ENCODE data around the gene CMSS1. TPM values are rescaled to one million over a fixed set of nuclear protein-coding genes. Genes with fewer than 3 reads are reported as not detected.
A peak's percentile ranks its signal among the peaks of the same experiment; 100 is the strongest.

The CMSS1 gene
- total and polyA plus RNA-seq, 7 experiments from 2014 or later: 14.9 to 47.7 (median 18.4) TPM

DNA sequence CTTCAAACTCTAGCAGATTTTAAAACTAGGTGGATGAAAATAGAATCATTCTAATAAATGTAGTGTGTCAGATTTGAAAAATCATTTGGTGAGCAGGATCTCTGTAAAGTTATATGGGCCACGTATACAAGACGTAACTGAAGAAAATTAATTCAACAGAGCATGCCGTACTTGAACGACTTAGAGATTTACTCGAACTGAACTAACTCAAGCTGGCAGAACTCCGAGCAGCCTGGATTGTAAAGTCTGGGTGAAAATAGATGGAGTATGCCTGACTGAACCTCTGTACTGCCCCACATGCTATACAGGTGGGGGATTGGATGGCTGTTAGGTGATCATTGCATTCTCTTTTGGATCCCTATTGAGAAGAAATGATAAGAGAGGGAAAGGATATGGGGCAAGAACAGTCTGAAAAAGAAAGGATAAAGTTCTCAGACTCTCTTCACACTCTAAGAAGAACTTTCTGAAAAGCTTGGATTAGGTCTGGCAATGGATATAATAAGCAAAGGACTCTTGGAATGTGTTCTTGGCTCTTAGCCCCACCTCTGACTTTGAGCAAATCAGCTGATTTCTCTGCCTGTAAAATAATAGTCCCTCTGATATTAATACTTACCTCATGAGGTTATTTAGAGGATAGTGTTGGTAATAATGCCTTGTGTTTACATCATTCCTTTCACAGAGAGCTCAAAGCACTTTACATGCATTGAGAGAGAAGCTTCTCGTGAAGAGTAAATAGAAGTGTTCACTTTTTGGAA is 149.2 kb downstream of the CMSS1 start:
- Mint-ChIP-seq H3K27me3 (no peaks in the 10 kb centered on the region), H3K9me3 (peaks cover 0 to 4% (median 0%) of the 10 kb centered on the region in 11 donors), H3K36me3 (peaks cover 2 to 27% (median 13%) of the 10 kb centered on the region in 5 donors), H3K4me3 (no peak overlapping the region), H3K27ac (no peak overlapping the region), H3K4me1 (peaks cover 10 to 25% (median 20%) of the 10 kb centered on the region in 7 donors)
- H3K4me3 ChIP-seq (ENCODE audit: low read length): no peak overlapping the region
- H3K9me3 ChIP-seq (ENCODE audit: control insufficient read depth in 2 of 3, low read length in 3 of 3): no peaks in the 10 kb centered on the region
- no peaks in the 10 kb centered on the region for H3K36me3 ChIP-seq (ENCODE audit: control insufficient read depth in 2 of 3, insufficient read depth in 3 of 3, low read length in 3 of 3)
- ATAC-seq (no peak), DNase-seq (no peak)
- no peaks in the 10 kb centered on the region for H3K4me1 ChIP-seq (ENCODE audit: control insufficient read depth in 2 of 2, insufficient read depth in 2 of 2, low read length in 2 of 2)
- ChIA-PET POLR2A (no interaction called here), CTCF (no interaction called here)
- no peak overlapping the region for H3K27ac ChIP-seq (ENCODE audit: low read depth, low read length)
- H3K27me3 ChIP-seq (ENCODE audit: control insufficient read depth in 2 of 2, insufficient read depth in 2 of 2, low read length in 2 of 2): no peaks in the 10 kb centered on the region
- intact Hi-C loops (cut with micrococcal nuclease): no loop called here

DNA sequence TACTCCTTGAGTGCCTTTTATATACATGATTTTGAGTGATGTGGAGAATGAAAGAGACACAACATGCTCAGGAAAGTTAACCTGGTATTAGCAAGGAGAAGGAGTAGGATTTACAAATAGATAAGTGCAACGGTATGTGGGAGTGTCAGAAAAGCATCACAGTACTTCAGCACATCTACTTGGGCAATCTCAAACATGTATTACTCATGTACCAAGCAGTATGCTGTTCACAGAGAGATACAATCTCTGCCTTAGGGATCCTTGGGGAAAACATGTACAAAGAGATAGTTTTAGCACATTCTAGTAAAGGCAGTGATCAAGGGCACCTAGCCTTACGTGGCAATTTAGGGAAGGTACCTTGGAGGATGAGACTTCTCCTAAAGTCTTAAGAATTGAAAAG is 150.1 kb downstream of the CMSS1 start:
- Histone ChIP-seq H3K9me3 (ENCODE audit: control insufficient read depth in 2 of 3, low read length in 3 of 3) (no peaks in the 10 kb centered on the region), H3K4me3 (ENCODE audit: low read length) (no peak overlapping the region), H3K36me3 (ENCODE audit: control insufficient read depth in 2 of 3, insufficient read depth in 3 of 3, low read length in 3 of 3) (no peaks in the 10 kb centered on the region), H3K4me1 (ENCODE audit: control insufficient read depth in 2 of 2, insufficient read depth in 2 of 2, low read length in 2 of 2) (no peaks in the 10 kb centered on the region), H3K27ac (ENCODE audit: low read depth, low read length) (no peak overlapping the region), H3K27me3 (ENCODE audit: control insufficient read depth in 2 of 2, insufficient read depth in 2 of 2, low read length in 2 of 2) (no peaks in the 10 kb centered on the region)
- ChIA-PET POLR2A (no interaction called here), CTCF (no interaction called here)
- Mint-ChIP-seq H3K4me3 (no peak overlapping the region), H3K36me3 (peaks cover 0 to 28% (median 8%) of the 10 kb centered on the region in 5 donors), H3K4me1 (peaks cover 10 to 25% (median 20%) of the 10 kb centered on the region in 7 donors), H3K9me3 (peaks cover 0 to 4% (median 0%) of the 10 kb centered on the region in 11 donors), H3K27me3 (no peaks in the 10 kb centered on the region), H3K27ac (no peak overlapping the region)
- ATAC-seq: no peak
- intact Hi-C loops (cut with micrococcal nuclease): no loop called here
- no peak for DNase-seq

- Mint-ChIP-seq H3K4me3 (no peak overlapping the region), H3K4me1 (peaks cover 11 to 25% (median 20%) of the 10 kb centered on the region in 7 donors), H3K9me3 (peaks cover 0 to 4% (median 0%) of the 10 kb centered on the region in 11 donors), H3K27me3 (no peaks in the 10 kb centered on the region), H3K27ac (no peak overlapping the region), H3K36me3 (peaks cover 0 to 28% (median 8%) of the 10 kb centered on the region in 5 donors)
- H3K4me1 ChIP-seq (ENCODE audit: control insufficient read depth in 2 of 2, insufficient read depth in 2 of 2, low read length in 2 of 2): no peaks in the 10 kb centered on the region
- H3K27ac ChIP-seq (ENCODE audit: low read depth, low read length): no peak overlapping the region
- no peak for DNase-seq
- H3K27me3 ChIP-seq (ENCODE audit: control insufficient read depth in 2 of 2, insufficient read depth in 2 of 2, low read length in 2 of 2): no peaks in the 10 kb centered on the region
- ChIA-PET POLR2A (no interaction called here), CTCF (no interaction called here)
- no peak for ATAC-seq
- H3K4me3 ChIP-seq (ENCODE audit: low read length): no peak overlapping the region
- intact Hi-C loops (cut with micrococcal nuclease): no loop called here
- H3K9me3 ChIP-seq (ENCODE audit: control insufficient read depth in 2 of 3, low read length in 3 of 3): no peaks in the 10 kb centered on the region
- H3K36me3 ChIP-seq (ENCODE audit: control insufficient read depth in 2 of 3, insufficient read depth in 3 of 3, low read length in 3 of 3): no peaks in the 10 kb centered on the region
Observed at GRCh38 chr3:99969136-99969535, 151.5 kb downstream of the CMSS1 start.

DNA sequence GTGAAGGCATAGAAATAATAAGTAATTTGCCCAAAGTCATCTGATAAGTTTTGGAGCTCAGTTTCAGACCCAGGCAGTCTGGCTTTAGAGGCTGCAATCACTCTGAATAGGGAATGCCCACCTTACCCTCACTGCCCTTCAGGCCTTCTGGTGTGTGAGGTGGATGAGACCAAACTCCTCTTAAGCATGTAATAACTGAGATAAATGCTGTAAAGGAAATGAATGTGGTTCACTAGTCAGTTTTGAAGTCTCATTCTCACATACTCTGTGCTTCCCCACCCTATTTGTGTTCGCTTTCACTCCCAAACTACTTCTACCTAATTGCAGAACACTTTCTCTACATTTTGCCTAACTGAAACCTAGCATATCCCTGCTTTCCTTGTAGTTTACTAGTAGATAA is 152.5 kb downstream of the CMSS1 start:
- peak overlapping the region in 1 of 10 donors; percentile 27 for H3K4me3 Mint-ChIP-seq
- Histone ChIP-seq H3K9me3 (ENCODE audit: control insufficient read depth in 2 of 3, low read length in 3 of 3) (no peaks in the 10 kb centered on the region), H3K4me3 (ENCODE audit: low read length) (no peak overlapping the region), H3K27me3 (ENCODE audit: control insufficient read depth in 2 of 2, insufficient read depth in 2 of 2, low read length in 2 of 2) (no peaks in the 10 kb centered on the region), H3K27ac (ENCODE audit: low read depth, low read length) (no peak overlapping the region), H3K36me3 (ENCODE audit: control insufficient read depth in 2 of 3, insufficient read depth in 3 of 3, low read length in 3 of 3) (no peaks in the 10 kb centered on the region), H3K4me1 (ENCODE audit: control insufficient read depth in 2 of 2, insufficient read depth in 2 of 2, low read length in 2 of 2) (no peaks in the 10 kb centered on the region)
- peaks cover 11 to 25% (median 20%) of the 10 kb centered on the region in 7 donors for H3K4me1 Mint-ChIP-seq
- H3K9me3 Mint-ChIP-seq: peaks cover 0 to 4% (median 0%) of the 10 kb centered on the region in 11 donors
- CTCF ChIA-PET: no interaction called here
- H3K27ac Mint-ChIP-seq: peak overlapping the region in 1 of 9 donors; percentile 48
- POLR2A ChIA-PET: no interaction called here
- DNase-seq (no peak), ATAC-seq (no peak)
- intact Hi-C loops (cut with micrococcal nuclease): no loop called here
- no peaks in the 10 kb centered on the region for H3K27me3 Mint-ChIP-seq
- peaks cover 4 to 33% (median 8%) of the 10 kb centered on the region in 5 donors for H3K36me3 Mint-ChIP-seq

DNA sequence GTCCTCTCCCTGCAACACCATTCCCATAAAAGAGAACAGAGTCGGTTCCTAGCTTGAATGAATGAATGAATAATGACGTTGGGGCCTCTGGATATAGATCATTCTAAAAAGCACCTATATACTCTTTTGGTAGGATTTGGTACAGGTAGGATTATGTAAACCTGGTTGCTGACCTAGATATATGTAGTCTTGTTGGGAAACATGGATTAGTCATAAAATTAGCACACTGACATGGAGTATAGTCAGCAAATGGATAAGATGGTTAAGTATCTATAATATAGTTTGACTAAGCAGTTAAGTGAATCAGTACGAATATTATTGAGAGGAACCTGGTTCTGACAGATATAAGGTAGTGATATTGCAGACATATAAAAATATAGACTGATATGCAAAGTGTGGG is 154.1 kb downstream of the CMSS1 start:
- no peaks in the 10 kb centered on the region for H3K36me3 ChIP-seq (ENCODE audit: control insufficient read depth in 2 of 3, insufficient read depth in 3 of 3, low read length in 3 of 3)
- DNase-seq (no peak), ATAC-seq (no peak)
- no peak overlapping the region for H3K27ac ChIP-seq (ENCODE audit: low read depth, low read length)
- POLR2A ChIA-PET: no interaction called here
- H3K9me3 ChIP-seq (ENCODE audit: control insufficient read depth in 2 of 3, low read length in 3 of 3): no peaks in the 10 kb centered on the region
- Mint-ChIP-seq H3K4me1 (peaks cover 11 to 25% (median 20%) of the 10 kb centered on the region in 7 donors), H3K4me3 (no peak overlapping the region), H3K36me3 (peaks cover 5 to 35% (median 11%) of the 10 kb centered on the region in 5 donors), H3K9me3 (peaks cover 0 to 5% (median 0%) of the 10 kb centered on the region in 11 donors), H3K27ac (no peak overlapping the region), H3K27me3 (no peaks in the 10 kb centered on the region)
- no peaks in the 10 kb centered on the region for H3K27me3 ChIP-seq (ENCODE audit: control insufficient read depth in 2 of 2, insufficient read depth in 2 of 2, low read length in 2 of 2)
- no peaks in the 10 kb centered on the region for H3K4me1 ChIP-seq (ENCODE audit: control insufficient read depth in 2 of 2, insufficient read depth in 2 of 2, low read length in 2 of 2)
- H3K4me3 ChIP-seq (ENCODE audit: low read length): no peak overlapping the region
- intact Hi-C loops (cut with micrococcal nuclease): no loop called here
- CTCF ChIA-PET: no interaction called here

GRCh38 chr3:99972380-99973104 is 154.9 kb downstream of the CMSS1 start:
- Mint-ChIP-seq H3K4me3 (no peak overlapping the region), H3K27ac (no peak overlapping the region), H3K9me3 (peaks cover 0 to 9% (median 2%) of the 10 kb centered on the region in 11 donors), H3K4me1 (peaks cover 11 to 25% (median 19%) of the 10 kb centered on the region in 7 donors), H3K36me3 (peaks cover 5 to 39% (median 18%) of the 10 kb centered on the region in 5 donors), H3K27me3 (no peaks in the 10 kb centered on the region)
- no peaks in the 10 kb centered on the region for H3K9me3 ChIP-seq (ENCODE audit: control insufficient read depth in 2 of 3, low read length in 3 of 3)
- no peak overlapping the region for H3K27ac ChIP-seq (ENCODE audit: low read depth, low read length)
- H3K27me3 ChIP-seq (ENCODE audit: control insufficient read depth in 2 of 2, insufficient read depth in 2 of 2, low read length in 2 of 2): no peaks in the 10 kb centered on the region
- intact Hi-C loops (cut with micrococcal nuclease): no loop called here
- H3K36me3 ChIP-seq (ENCODE audit: control insufficient read depth in 2 of 3, insufficient read depth in 3 of 3, low read length in 3 of 3): no peaks in the 10 kb centered on the region
- no peak for ATAC-seq
- H3K4me1 ChIP-seq (ENCODE audit: control insufficient read depth in 2 of 2, insufficient read depth in 2 of 2, low read length in 2 of 2): no peaks in the 10 kb centered on the region
- no peak overlapping the region for H3K4me3 ChIP-seq (ENCODE audit: low read length)
- no peak for DNase-seq
- CTCF ChIA-PET: no interaction called here
- POLR2A ChIA-PET: no interaction called here

Data from naive thymus-derived CD4-positive, alpha-beta T cell (primary cell).